ENCODE data around the gene NMNAT3.

The NMNAT3 gene

GRCh38 chr3:139541532-139542288, 136.1 kb downstream of the NMNAT3 start:
- no peak for DNase-seq (ENCODE audit: low read depth in 3 of 3)

- DNase-seq (ENCODE audit: low read depth in 3 of 3): no peak
Observed at GRCh38 chr3:139540651-139541531, 136.9 kb downstream of the NMNAT3 start.

- DNase-seq (ENCODE audit: low read depth in 3 of 3): no peak
Observed at GRCh38 chr3:139538733-139539132, 139.0 kb downstream of the NMNAT3 start.

- DNase-seq (ENCODE audit: low read depth in 3 of 3): no peak
Observed at GRCh38 chr3:139537795-139538621, 139.8 kb downstream of the NMNAT3 start.

- no peak for DNase-seq (ENCODE audit: low read depth in 3 of 3)
Observed at GRCh38 chr3:139537361-139537760, 140.4 kb downstream of the NMNAT3 start.

GRCh38 chr3:139534992-139535879, 142.5 kb downstream of the NMNAT3 start:
- DNase-seq (ENCODE audit: low read depth in 3 of 3): no peak

- no peak for DNase-seq (ENCODE audit: low read depth in 3 of 3)
Observed at GRCh38 chr3:139534455-139534812, 143.3 kb downstream of the NMNAT3 start.

- no peak for DNase-seq (ENCODE audit: low read depth in 3 of 3)
Observed at GRCh38 chr3:139533781-139534454, 143.9 kb downstream of the NMNAT3 start.

- no peak for DNase-seq (ENCODE audit: low read depth in 3 of 3)
Observed at GRCh38 chr3:139532976-139533375, 144.8 kb downstream of the NMNAT3 start.

- DNase-seq (ENCODE audit: low read depth in 3 of 3): no peak
Observed at GRCh38 chr3:139530717-139531116, 147.1 kb downstream of the NMNAT3 start.

- DNase-seq (ENCODE audit: low read depth in 3 of 3): no peak
Observed at GRCh38 chr3:139529662-139530061, 148.1 kb downstream of the NMNAT3 start.

- no peak for DNase-seq (ENCODE audit: low read depth in 3 of 3)
Observed at GRCh38 chr3:139528924-139529323, 148.8 kb downstream of the NMNAT3 start.

- no peak for DNase-seq (ENCODE audit: low read depth in 3 of 3)
Observed at GRCh38 chr3:139528281-139528680, 149.5 kb downstream of the NMNAT3 start.

GRCh38 chr3:139527265-139527664, 150.5 kb downstream of the NMNAT3 start:
- DNase-seq (ENCODE audit: low read depth in 3 of 3): no peak

GRCh38 chr3:139526146-139526545, 151.6 kb downstream of the NMNAT3 start:
- no peak for DNase-seq (ENCODE audit: low read depth in 3 of 3)

GRCh38 chr3:139524841-139525636, 152.7 kb downstream of the NMNAT3 start:
- DNase-seq (ENCODE audit: low read depth in 3 of 3): no peak

- no peak for DNase-seq (ENCODE audit: low read depth in 3 of 3)
Observed at GRCh38 chr3:139523718-139524117, 154.1 kb downstream of the NMNAT3 start.

- DNase-seq (ENCODE audit: low read depth in 3 of 3): no peak
Observed at GRCh38 chr3:139523166-139523565, 154.6 kb downstream of the NMNAT3 start.

GRCh38 chr3:139522421-139522820, 155.4 kb downstream of the NMNAT3 start:
- DNase-seq (ENCODE audit: low read depth in 3 of 3): no peak

GRCh38 chr3:139521816-139522215, 156.0 kb downstream of the NMNAT3 start:
- DNase-seq (ENCODE audit: low read depth in 3 of 3): no peak

Data from stimulated activated CD4-positive, alpha-beta T cell treated with anti-CD3 and anti-CD28 coated beads, TNF-alpha, amount 100 ng/mL, for 4 hours (primary cell).